CD14-positive monocyte (primary cell): ENCODE results near the gene RNF151. TPM values are rescaled to one million over a fixed set of nuclear protein-coding genes. Genes with fewer than 3 reads are reported as not detected.

Experiments used
- DNase-seq, 3 donors: peaks; one replicate each; pipeline ENCODE4 v3.0.0-alpha.2; 2011 to 2022
- H2AFZ ChIP-seq: 2 replicates; pipeline ENCODE4 v1.6.0; 2012; ENCODE audit warnings: mild to moderate bottlenecking, low read depth, low read length, inconsistent platforms; ENCODE audit not compliant: insufficient read depth, poor library complexity, severe bottlenecking
- H3K27ac ChIP-seq, 2 donors: 1 replicate in 1 of 2; 2 replicates in 1 of 2; pipeline ENCODE4 v1.5.1; 2012 to 2013; ENCODE audit warnings: low read length in 2 of 2, control low read depth in 1 of 2, inconsistent platforms in 1 of 2, low read depth in 1 of 2, mild to moderate bottlenecking in 1 of 2
- H3K27me3 ChIP-seq, 2 donors: one replicate each; pipeline versions ENCODE4 v1.6.0 to v1.6.1; 2011 to 2013; ENCODE audit warnings: low read length in 2 of 2; ENCODE audit not compliant: control insufficient read depth in 2 of 2, insufficient read depth in 2 of 2
- H3K36me3 ChIP-seq, 2 donors: replicated peaks in 1 of 2; 1 replicate in 1 of 2; 2 replicates in 1 of 2; pipeline versions ENCODE4 v1.5.1 to v1.6.1; 2012 to 2013; ENCODE audit warnings: low read length in 2 of 2, control low read depth in 1 of 2, inconsistent platforms in 1 of 2, mild to moderate bottlenecking in 1 of 2; ENCODE audit not compliant: insufficient read depth in 2 of 2, control insufficient read depth in 1 of 2
- H3K4me1 ChIP-seq, 2 donors: 1 replicate in 1 of 2; 2 replicates in 1 of 2; pipeline versions ENCODE4 v1.5.1 to v1.6.1; 2012 to 2013; ENCODE audit warnings: low read length in 2 of 2, control low read depth in 1 of 2, inconsistent platforms in 1 of 2, mild to moderate bottlenecking in 1 of 2, moderate library complexity in 1 of 2; ENCODE audit not compliant: insufficient read depth in 2 of 2, control insufficient read depth in 1 of 2
- H3K4me2 ChIP-seq: replicated peaks from 2 replicates; pipeline ENCODE3; 2012; ENCODE audit warnings: low read length, moderate library complexity, mild to moderate bottlenecking; ENCODE audit not compliant: poor library complexity, severe bottlenecking; ENCODE audit errors: extremely low read depth
- H3K4me3 ChIP-seq, 3 experiments: fragments of 200-600 bp in 1 of 3; sonication (generic) in 1 of 3; replicated peaks in 1 of 3; 1 replicate in 2 of 3; 2 replicates in 1 of 3; pipeline ENCODE4 v1.5.1; 2011 to 2013; ENCODE audit warnings: low read length in 3 of 3, mild to moderate bottlenecking in 3 of 3, control low read depth in 2 of 3, low read depth in 2 of 3, inconsistent platforms in 1 of 3, moderate library complexity in 1 of 3
- H3K79me2 ChIP-seq: 2 replicates; pipeline ENCODE4 v1.6.0; 2012; ENCODE audit warnings: mild to moderate bottlenecking, control low read depth, inconsistent platforms, low read length, moderate library complexity; ENCODE audit not compliant: insufficient read depth
- H3K9ac ChIP-seq: 2 replicates; pipeline ENCODE4 v1.6.0; 2017; ENCODE audit warnings: low read length, mild to moderate bottlenecking; ENCODE audit not compliant: insufficient read depth, poor library complexity, severe bottlenecking
- H3K9me3 ChIP-seq, 2 donors: replicated peaks in 1 of 2; 1 replicate in 1 of 2; 2 replicates in 1 of 2; pipeline versions ENCODE4 v1.5.1 to v1.6.1; 2012 to 2013; ENCODE audit warnings: low read length in 2 of 2, control low read depth in 1 of 2; ENCODE audit not compliant: control insufficient read depth in 1 of 2, insufficient read depth in 1 of 2
- H4K20me1 ChIP-seq: 2 replicates; pipeline ENCODE4 v1.6.0; 2012; ENCODE audit warnings: mild to moderate bottlenecking, low read length, control low read depth, moderate library complexity; ENCODE audit not compliant: insufficient read depth
- H3K27ac Mint-ChIP-seq, 7 donors: one replicate each; pipeline ENCODE4 v1.8.0; 2020; ENCODE audit warnings: mild to moderate bottlenecking in 7 of 7, mixed read lengths in 7 of 7, moderate library complexity in 6 of 7, inconsistent platforms in 2 of 7
- H3K27me3 Mint-ChIP-seq, 3 donors: one replicate each; pipeline ENCODE4 v1.8.0; 2021 to 2022; ENCODE audit warnings: low read depth in 3 of 3, mild to moderate bottlenecking in 3 of 3, mixed read lengths in 3 of 3, moderate library complexity in 3 of 3, inconsistent platforms in 1 of 3
- H3K36me3 Mint-ChIP-seq, 2 donors: one replicate each; pipeline ENCODE4 v1.8.0; 2020; ENCODE audit warnings: mixed read lengths in 2 of 2, inconsistent platforms in 1 of 2, mild to moderate bottlenecking in 1 of 2
- H3K4me1 Mint-ChIP-seq: one replicate; pipeline ENCODE4 v1.8.0; 2020; ENCODE audit warnings: mild to moderate bottlenecking, mixed read lengths
- H3K4me3 Mint-ChIP-seq, 2 donors: one replicate each; pipeline ENCODE4 v1.8.0; 2020; ENCODE audit warnings: mild to moderate bottlenecking in 2 of 2, mixed read lengths in 2 of 2, moderate library complexity in 1 of 2
- H3K9me3 Mint-ChIP-seq, 7 donors: one replicate each; pipeline ENCODE4 v1.8.0; 2020 to 2022; ENCODE audit warnings: mixed read lengths in 7 of 7, mild to moderate bottlenecking in 6 of 7, moderate library complexity in 6 of 7, inconsistent platforms in 2 of 7
- WGBS: methylation state at CpG from one replicate; pipeline ENCODE4 v1.1.5; 2013; ENCODE audit warnings: missing lambda C conversion rate; ENCODE audit not compliant: insufficient coverage; 5-methylcytosine and 5-hydroxymethylcytosine counted together
- intact Hi-C, 2 donors: fragments of 100-400 bp; cut with micrococcal nuclease; formaldehyde crosslinking; loops; one replicate each; pipeline versions ENCODE4 v1.15.0 to v1.15.1; 2023
- polyA plus RNA-seq, 3 donors: library from polyadenylated mRNA; depleted of rRNA in 1 of 3; unstranded in 2 of 3; stranded (reverse) in 1 of 3; fragments of 300-500 nt in 2 of 3; fragments of >200 nt in 1 of 3; fragmentation: Illumina TruSeq in 2 of 3; gene quantifications; 1 replicate in 2 of 3; 2 replicates in 1 of 3; pipeline ENCODE4 v1.2.3, GENCODE V29; 2012 to 2021
- TF ChIP-seq, protein P1 (sequence below): fragments of 200-600 bp; IDR thresholded peaks from one replicate; pipeline ENCODE4 v1.8.0; 2022; ENCODE audit warnings: antibody characterized with exemption, mild to moderate bottlenecking

RNF151 gene
- polyA plus RNA-seq, 3 donors, result not detected

DNA sequence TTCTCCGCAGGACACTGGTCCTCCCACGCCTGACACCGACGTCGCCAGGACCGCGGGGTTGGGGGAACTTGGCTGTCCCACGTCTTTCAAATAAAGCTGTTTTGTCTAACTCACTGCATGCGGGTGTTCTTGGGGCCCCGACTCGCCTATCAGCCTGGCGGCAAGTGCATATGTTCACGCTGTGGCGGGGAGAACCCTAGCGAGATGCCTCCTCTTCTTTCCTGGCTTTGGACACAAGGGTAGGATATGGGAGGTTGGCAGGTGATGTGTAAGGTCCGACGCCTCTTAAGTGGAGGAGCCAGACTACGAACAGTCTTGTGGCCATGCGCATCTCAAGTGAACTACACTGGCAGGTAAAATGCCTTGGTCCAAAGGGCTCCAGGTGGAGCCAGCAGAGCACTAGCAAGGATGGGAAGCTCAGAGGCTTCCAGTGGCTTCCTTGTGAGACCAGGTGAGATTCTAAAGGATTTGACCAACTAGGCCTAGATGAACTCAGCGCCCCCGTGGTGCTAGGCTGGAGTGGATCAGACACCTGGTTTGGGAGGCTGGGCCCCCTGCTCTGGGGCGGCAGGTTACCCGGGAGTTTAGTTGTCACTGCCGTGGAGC, 1.2 kb upstream of the RNF151 start:
- H2AFZ ChIP-seq, result peak overlapping the region; percentile 75

DNA sequence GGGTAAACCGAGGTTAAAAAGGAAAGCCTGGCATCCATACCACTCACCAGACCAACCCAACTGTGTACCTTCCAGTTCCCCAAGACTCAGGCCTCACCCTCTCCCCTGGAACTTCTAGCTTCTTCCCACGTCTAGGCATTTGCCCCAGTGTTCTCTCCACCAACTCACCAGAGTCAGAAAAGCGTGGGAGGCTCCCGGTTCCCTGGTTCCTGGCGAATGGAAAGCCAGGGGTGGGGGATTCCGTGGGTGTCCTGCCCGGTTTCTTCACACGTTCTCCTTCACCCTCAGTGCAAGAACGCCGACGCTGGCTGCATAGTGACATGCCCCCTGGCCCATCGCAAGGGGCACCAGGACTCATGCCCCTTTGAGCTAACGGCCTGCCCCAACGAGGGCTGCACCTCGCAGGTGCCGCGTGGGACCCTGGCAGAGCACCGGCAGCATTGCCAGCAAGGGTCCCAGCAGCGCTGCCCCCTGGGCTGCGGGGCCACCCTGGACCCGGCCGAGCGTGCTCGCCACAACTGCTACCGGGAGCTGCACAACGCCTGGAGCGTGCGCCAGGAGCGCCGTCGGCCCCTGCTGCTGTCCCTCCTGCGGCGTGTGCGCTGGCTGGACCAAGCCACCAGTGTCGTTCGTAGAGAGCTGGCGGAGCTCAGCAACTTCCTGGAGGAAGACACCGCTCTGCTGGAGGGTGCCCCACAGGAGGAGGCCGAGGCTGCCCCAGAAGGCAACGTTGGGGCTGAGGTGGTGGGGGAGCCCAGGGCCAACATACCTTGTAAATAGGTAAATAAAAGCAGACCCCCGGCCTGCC, 1.7 kb downstream of the RNF151 start:
- intact Hi-C loops, result no loop called here
- H3K79me2 ChIP-seq, result peaks cover 36% of the 10 kb centered on the region
- H3K4me2 ChIP-seq, result no peak overlapping the region
- no peak overlapping the region for H3K27ac Mint-ChIP-seq
- H3K4me3 Mint-ChIP-seq, result peak overlapping the region in 1 of 2 donors; percentile 20
- no peak overlapping the region for H3K27ac ChIP-seq
- no peak overlapping the region for H2AFZ ChIP-seq
- no peaks in the 10 kb centered on the region for H3K27me3 ChIP-seq
- H3K4me1 Mint-ChIP-seq, result peaks cover 35% of the 10 kb centered on the region
- H3K9me3 Mint-ChIP-seq, result peaks cover 0 to 2% (median 0%) of the 10 kb centered on the region in 7 donors
- 92% methylated on average over 40 of the region's 41 CpGs for WGBS
- no peaks in the 10 kb centered on the region for H3K9me3 ChIP-seq
- TF ChIP-seq, protein P1, sequence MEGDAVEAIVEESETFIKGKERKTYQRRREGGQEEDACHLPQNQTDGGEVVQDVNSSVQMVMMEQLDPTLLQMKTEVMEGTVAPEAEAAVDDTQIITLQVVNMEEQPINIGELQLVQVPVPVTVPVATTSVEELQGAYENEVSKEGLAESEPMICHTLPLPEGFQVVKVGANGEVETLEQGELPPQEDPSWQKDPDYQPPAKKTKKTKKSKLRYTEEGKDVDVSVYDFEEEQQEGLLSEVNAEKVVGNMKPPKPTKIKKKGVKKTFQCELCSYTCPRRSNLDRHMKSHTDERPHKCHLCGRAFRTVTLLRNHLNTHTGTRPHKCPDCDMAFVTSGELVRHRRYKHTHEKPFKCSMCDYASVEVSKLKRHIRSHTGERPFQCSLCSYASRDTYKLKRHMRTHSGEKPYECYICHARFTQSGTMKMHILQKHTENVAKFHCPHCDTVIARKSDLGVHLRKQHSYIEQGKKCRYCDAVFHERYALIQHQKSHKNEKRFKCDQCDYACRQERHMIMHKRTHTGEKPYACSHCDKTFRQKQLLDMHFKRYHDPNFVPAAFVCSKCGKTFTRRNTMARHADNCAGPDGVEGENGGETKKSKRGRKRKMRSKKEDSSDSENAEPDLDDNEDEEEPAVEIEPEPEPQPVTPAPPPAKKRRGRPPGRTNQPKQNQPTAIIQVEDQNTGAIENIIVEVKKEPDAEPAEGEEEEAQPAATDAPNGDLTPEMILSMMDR, result no peak
- no peak overlapping the region for H3K4me3 ChIP-seq
- H3K27me3 Mint-ChIP-seq, result peaks cover 0 to 2% (median 0%) of the 10 kb centered on the region in 3 donors
- H4K20me1 ChIP-seq, result peaks cover 9% of the 10 kb centered on the region
- no peak for DNase-seq
- H3K9ac ChIP-seq, result no peak overlapping the region
- no peaks in the 10 kb centered on the region for H3K36me3 ChIP-seq
- H3K4me1 ChIP-seq, result peaks cover 34 to 39% of the 10 kb centered on the region in 2 donors
- peaks cover 4 to 6% of the 10 kb centered on the region in 2 donors for H3K36me3 Mint-ChIP-seq

More for the DNA sequence above, 1.2 kb upstream of the RNF151 start:
- Mint-ChIP-seq H3K4me1 (peaks cover 32% of the 10 kb centered on the region), H3K9me3 (peaks cover 0 to 2% (median 0%) of the 10 kb centered on the region in 7 donors), H3K27me3 (peaks cover 0 to 2% (median 0%) of the 10 kb centered on the region in 3 donors), H3K36me3 (peaks cover 24 to 30% of the 10 kb centered on the region in 2 donors), H3K4me3 (peak overlapping the region; percentile 89 to 92), H3K27ac (peak overlapping the region; percentile 93 to 97 (median 95))
- H4K20me1 ChIP-seq, result peaks cover 33% of the 10 kb centered on the region
- no peak for DNase-seq
- peak overlapping the region; percentile 55 to 91 (median 82) for H3K4me3 ChIP-seq
- peaks cover 40% of the 10 kb centered on the region for H3K79me2 ChIP-seq
- H3K4me1 ChIP-seq, result peaks cover 26 to 33% of the 10 kb centered on the region in 2 donors
- no peaks in the 10 kb centered on the region for H3K27me3 ChIP-seq
- peak overlapping the region; percentile 84 for H3K4me2 ChIP-seq
- no peaks in the 10 kb centered on the region for H3K9me3 ChIP-seq
- peaks cover 21% of the 10 kb centered on the region in 2 donors for H3K36me3 ChIP-seq
- peak overlapping the region; percentile 95 for H3K9ac ChIP-seq
- intact Hi-C loops, result no loop called here
- WGBS, result 30% methylated on average over 21 of the region's 24 CpGs
- peak overlapping the region; percentile 93 for H3K27ac ChIP-seq
- TF ChIP-seq, protein P1, result no peak
